Left ventricle myocardium superior (tissue), 1 donor: ENCODE data around the gene BCL2L2. TPM values are rescaled to one million over a fixed set of nuclear protein-coding genes. Genes with fewer than 3 reads are reported as not detected.

Experiments
- total RNA-seq: library from RNA; stranded (reverse); fragmentation: NEBNext Ultra II Directional; extraction: Animal tissue kit (Norgen Biotek cat#: 25700); gene quantifications from one replicate; pipeline ENCODE4 v1.2.1, GENCODE V29; 2021
- donor health status: DM: no; HTN: yes; CAD: no; lungs with severe emphysema.

BCL2L2 gene
- total RNA-seq, 1 donor from 2014 or later, result 38.3 TPM

Other genes with a start within 250 kb of the BCL2L2 start
- gene CDH24, start 249.3 kb upstream of the BCL2L2 start, total RNA-seq, result 2.0 TPM
- gene ACIN1, start 211.7 kb upstream of the BCL2L2 start, total RNA-seq, result 78.4 TPM
- 23.6 TPM for gene C14orf119, start 211.3 kb upstream of the BCL2L2 start, total RNA-seq
- not detected for gene CIROP, start 201.8 kb upstream of the BCL2L2 start, total RNA-seq
- gene CEBPE, start 187.6 kb upstream of the BCL2L2 start, total RNA-seq, result not detected
- 6.4 TPM for gene SLC7A8, start 123.2 kb upstream of the BCL2L2 start, total RNA-seq
- not detected for gene RNF212B, start 68.9 kb upstream of the BCL2L2 start, total RNA-seq
- 7.9 TPM for gene HOMEZ, start 20.7 kb upstream of the BCL2L2 start, total RNA-seq
- 11.6 TPM for gene PPP1R3E, start 4.0 kb upstream of the BCL2L2 start, total RNA-seq
- gene PABPN1, start 14.6 kb downstream of the BCL2L2 start, total RNA-seq, result 76.8 TPM
- 10.7 TPM for gene SLC22A17, start 46.1 kb downstream of the BCL2L2 start, total RNA-seq
- 3.3 TPM for gene EFS, start 58.3 kb downstream of the BCL2L2 start, total RNA-seq
- not detected for gene IL25, start 66.0 kb downstream of the BCL2L2 start, total RNA-seq
- gene CMTM5, start 70.2 kb downstream of the BCL2L2 start, total RNA-seq, result not detected
- gene MYH6, start 101.4 kb downstream of the BCL2L2 start, total RNA-seq, result 4,258 TPM
- gene MYH7, start 128.8 kb downstream of the BCL2L2 start, total RNA-seq, result 12,717 TPM
- gene NGDN, start 162.9 kb downstream of the BCL2L2 start, total RNA-seq, result 18.6 TPM
- gene ZFHX2, start 244.9 kb downstream of the BCL2L2 start, total RNA-seq, result 1.0 TPM
- gene THTPA, start 249.4 kb downstream of the BCL2L2 start, total RNA-seq, result 20.2 TPM